IPS-18a (cell line): ENCODE measurements around the gene WWP2.

ENCODE experiments used
- H3K27ac ChIP-seq: one replicate; pipeline ENCODE4 v1.5.1; 2013; ENCODE audit warnings: low read length
- H3K27me3 ChIP-seq: one replicate; pipeline ENCODE4 v1.6.1; 2013; ENCODE audit warnings: mild to moderate bottlenecking, low read length; ENCODE audit not compliant: control insufficient read depth, insufficient read depth
- H3K36me3 ChIP-seq: one replicate; pipeline ENCODE4 v1.6.1; 2013; ENCODE audit warnings: low read depth, low read length; ENCODE audit not compliant: control insufficient read depth
- H3K4me1 ChIP-seq: one replicate; pipeline ENCODE4 v1.6.1; 2013; ENCODE audit warnings: low read depth, low read length; ENCODE audit not compliant: control insufficient read depth
- H3K4me3 ChIP-seq: one replicate; pipeline ENCODE4 v1.5.1; 2013; ENCODE audit warnings: low read length
- H3K9ac ChIP-seq: one replicate; pipeline ENCODE4 v1.6.1; 2013; ENCODE audit warnings: mild to moderate bottlenecking, low read length, moderate library complexity
- H3K9me3 ChIP-seq: one replicate; pipeline ENCODE4 v1.6.1; 2013; ENCODE audit warnings: low read depth, low read length; ENCODE audit not compliant: control insufficient read depth

The WWP2 gene

DNA sequence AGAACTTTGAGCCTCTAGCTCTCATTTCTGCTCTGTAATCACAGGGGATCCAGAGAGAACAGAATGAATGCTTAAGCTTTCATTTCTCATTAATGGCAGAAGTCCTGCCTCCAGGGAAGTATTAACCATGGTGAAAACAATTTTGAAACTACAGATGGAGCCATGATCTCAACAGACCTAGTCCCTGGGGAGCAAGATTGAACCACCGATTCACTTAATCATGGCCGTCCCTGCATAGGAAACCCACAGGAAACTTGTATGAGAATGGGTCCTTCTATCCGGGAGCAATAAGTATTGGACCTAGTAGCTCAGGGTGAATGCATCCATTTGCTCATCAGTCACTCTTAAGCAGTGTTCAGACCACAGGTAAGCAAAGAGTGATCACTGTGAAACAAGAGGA is 148.8 kb downstream of the WWP2 start:
- no peak overlapping the region for H3K27ac ChIP-seq
- no peak overlapping the region for H3K4me3 ChIP-seq
- no peaks in the 10 kb centered on the region for H3K27me3 ChIP-seq
- H3K36me3 ChIP-seq: peaks cover 4% of the 10 kb centered on the region
- H3K9me3 ChIP-seq: no peaks in the 10 kb centered on the region
- H3K4me1 ChIP-seq: no peaks in the 10 kb centered on the region
- no peak overlapping the region for H3K9ac ChIP-seq

DNA sequence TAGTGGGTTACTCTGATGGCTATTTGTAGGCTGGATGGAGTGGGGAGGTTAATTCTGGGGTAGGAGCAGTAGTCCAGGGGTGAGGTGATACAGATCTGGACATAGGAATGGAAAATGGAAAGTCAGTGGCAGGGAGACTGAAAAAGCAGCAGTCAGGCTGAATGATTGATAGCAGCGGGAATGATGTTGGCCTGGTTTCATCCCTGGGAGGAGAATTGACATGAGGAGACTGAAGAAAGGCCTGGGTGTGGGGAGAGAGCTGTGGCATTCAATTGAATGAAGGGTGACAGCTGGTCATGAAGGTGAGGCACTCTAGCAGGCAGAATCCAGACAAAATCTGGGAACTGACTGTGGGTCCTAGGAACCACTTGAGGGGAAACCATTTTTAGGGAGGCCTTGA is 154.3 kb downstream of the WWP2 start:
- no peak overlapping the region for H3K4me3 ChIP-seq
- H3K36me3 ChIP-seq: no peaks in the 10 kb centered on the region
- no peak overlapping the region for H3K27ac ChIP-seq

GRCh38 chr16:69917311-69917710 is 155.2 kb downstream of the WWP2 start:
- no peak overlapping the region for H3K4me3 ChIP-seq
- H3K27me3 ChIP-seq: no peaks in the 10 kb centered on the region
- no peaks in the 10 kb centered on the region for H3K36me3 ChIP-seq
- H3K4me1 ChIP-seq: peaks cover 7% of the 10 kb centered on the region
- no peaks in the 10 kb centered on the region for H3K9me3 ChIP-seq
- H3K27ac ChIP-seq: no peak overlapping the region
- no peak overlapping the region for H3K9ac ChIP-seq

More for the DNA sequence above, 154.3 kb downstream of the WWP2 start:
- no peaks in the 10 kb centered on the region for H3K27me3 ChIP-seq
- peaks cover 7% of the 10 kb centered on the region for H3K4me1 ChIP-seq
- H3K9ac ChIP-seq: no peak overlapping the region
- H3K9me3 ChIP-seq: no peaks in the 10 kb centered on the region

- no peaks in the 10 kb centered on the region for H3K36me3 ChIP-seq
- peak overlapping the region; percentile 4 for H3K9ac ChIP-seq
- H3K9me3 ChIP-seq: no peaks in the 10 kb centered on the region
- H3K27ac ChIP-seq: peak overlapping the region; percentile 27
- no peak overlapping the region for H3K4me3 ChIP-seq
- no peaks in the 10 kb centered on the region for H3K27me3 ChIP-seq
- peaks cover 7% of the 10 kb centered on the region for H3K4me1 ChIP-seq
Observed at GRCh38 chr16:69917739-69918138, 155.6 kb downstream of the WWP2 start.

- H3K9me3 ChIP-seq: no peaks in the 10 kb centered on the region
- peak overlapping the region; percentile 4 for H3K9ac ChIP-seq
- H3K27me3 ChIP-seq: no peaks in the 10 kb centered on the region
- no peaks in the 10 kb centered on the region for H3K36me3 ChIP-seq
- H3K4me3 ChIP-seq: no peak overlapping the region
- peak overlapping the region; percentile 27 for H3K27ac ChIP-seq
- H3K4me1 ChIP-seq: peaks cover 7% of the 10 kb centered on the region
Observed at GRCh38 chr16:69918241-69918640, 156.1 kb downstream of the WWP2 start.

DNA sequence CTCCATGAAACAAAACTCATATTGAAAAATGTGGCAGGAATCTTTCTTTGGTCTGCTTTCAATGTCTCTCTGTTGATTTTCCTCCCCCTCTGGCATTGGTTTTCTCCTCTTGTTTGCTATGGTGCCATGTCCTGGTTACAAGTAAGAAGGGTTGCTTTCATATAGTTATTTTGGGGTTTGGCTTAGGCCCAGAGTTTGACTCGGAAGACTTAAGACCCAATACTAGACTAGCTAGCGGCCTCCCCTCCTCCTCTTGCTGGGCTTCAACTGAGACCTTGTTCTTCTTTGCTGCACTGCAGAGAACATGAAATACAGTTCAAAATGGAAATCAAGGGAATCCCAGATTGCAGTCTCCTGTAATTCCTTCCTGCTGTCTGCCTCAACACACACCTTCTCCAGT is 159.0 kb downstream of the WWP2 start:
- Histone ChIP-seq H3K27me3 (no peaks in the 10 kb centered on the region), H3K36me3 (no peaks in the 10 kb centered on the region), H3K9me3 (no peaks in the 10 kb centered on the region), H3K27ac (no peak overlapping the region), H3K4me1 (peaks cover 12% of the 10 kb centered on the region), H3K4me3 (no peak overlapping the region), H3K9ac (no peak overlapping the region)

DNA sequence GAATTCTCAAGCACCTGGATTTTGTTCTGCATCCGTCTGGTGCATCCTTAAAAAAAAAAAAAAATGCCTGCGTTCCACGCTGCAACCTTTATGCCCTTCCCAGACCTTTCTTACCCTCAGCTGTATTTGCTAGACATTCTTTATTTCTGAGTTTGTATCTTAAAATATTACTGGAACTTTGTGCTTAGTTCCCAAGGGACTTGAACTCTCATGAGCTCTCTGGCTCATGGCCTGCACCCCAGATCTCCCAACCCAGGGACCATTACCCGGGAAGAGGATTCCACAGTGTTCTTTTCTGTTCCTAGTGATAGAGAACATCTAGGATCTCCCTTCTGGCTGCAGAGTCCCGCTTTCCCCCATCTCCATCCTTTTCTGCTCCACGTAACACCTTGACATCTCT is 160.1 kb downstream of the WWP2 start:
- Histone ChIP-seq H3K27ac (no peak overlapping the region), H3K27me3 (no peaks in the 10 kb centered on the region), H3K4me1 (peaks cover 12% of the 10 kb centered on the region), H3K9ac (no peak overlapping the region), H3K4me3 (no peak overlapping the region), H3K36me3 (no peaks in the 10 kb centered on the region), H3K9me3 (no peaks in the 10 kb centered on the region)

- no peak overlapping the region for H3K27ac ChIP-seq
- no peak overlapping the region for H3K9ac ChIP-seq
- H3K36me3 ChIP-seq: no peaks in the 10 kb centered on the region
- H3K4me1 ChIP-seq: peaks cover 5% of the 10 kb centered on the region
- H3K9me3 ChIP-seq: no peaks in the 10 kb centered on the region
- no peaks in the 10 kb centered on the region for H3K27me3 ChIP-seq
- no peak overlapping the region for H3K4me3 ChIP-seq
Observed at GRCh38 chr16:69924041-69924775, 162.1 kb downstream of the WWP2 start.

DNA sequence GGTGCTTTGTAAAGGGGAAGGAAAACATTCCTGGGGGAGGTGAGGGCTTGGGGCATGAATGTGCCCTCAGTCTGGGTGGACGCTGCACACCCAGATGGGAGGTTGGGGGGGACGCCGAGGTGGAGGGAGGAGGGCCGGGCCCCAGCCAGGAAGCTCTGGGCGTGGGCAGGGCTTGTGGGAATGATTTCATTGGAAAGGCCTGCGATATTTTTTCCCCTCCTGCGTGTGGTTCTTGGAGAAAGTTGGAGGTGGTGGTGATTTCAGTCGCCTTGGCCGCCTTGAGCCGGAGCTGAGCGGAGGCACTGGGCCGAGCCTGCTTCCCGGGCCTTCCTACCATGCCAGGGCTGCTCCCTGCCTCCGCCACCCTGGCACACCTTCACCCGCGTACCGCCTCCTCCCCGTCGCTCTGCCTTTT is 162.7 kb downstream of the WWP2 start:
- Histone ChIP-seq H3K4me1 (peaks cover 5% of the 10 kb centered on the region), H3K27ac (no peak overlapping the region), H3K27me3 (no peaks in the 10 kb centered on the region), H3K4me3 (no peak overlapping the region), H3K9me3 (no peaks in the 10 kb centered on the region), H3K36me3 (no peaks in the 10 kb centered on the region), H3K9ac (no peak overlapping the region)

GRCh38 chr16:69925311-69925710 is 163.2 kb downstream of the WWP2 start:
- Histone ChIP-seq H3K4me1 (peaks cover 5% of the 10 kb centered on the region), H3K9me3 (no peaks in the 10 kb centered on the region), H3K4me3 (no peak overlapping the region), H3K36me3 (no peaks in the 10 kb centered on the region), H3K27me3 (no peaks in the 10 kb centered on the region), H3K27ac (no peak overlapping the region), H3K9ac (no peak overlapping the region)

- H3K27ac ChIP-seq: no peak overlapping the region
- H3K27me3 ChIP-seq: no peaks in the 10 kb centered on the region
- H3K36me3 ChIP-seq: no peaks in the 10 kb centered on the region
- H3K4me1 ChIP-seq: peaks cover 5% of the 10 kb centered on the region
- H3K9ac ChIP-seq: no peak overlapping the region
- H3K4me3 ChIP-seq: no peak overlapping the region
- no peaks in the 10 kb centered on the region for H3K9me3 ChIP-seq
Observed at GRCh38 chr16:69926241-69926640, 164.1 kb downstream of the WWP2 start.

- Histone ChIP-seq H3K27ac (no peak overlapping the region), H3K27me3 (no peaks in the 10 kb centered on the region), H3K4me3 (no peak overlapping the region), H3K4me1 (peaks cover 5% of the 10 kb centered on the region), H3K9ac (no peak overlapping the region), H3K36me3 (no peaks in the 10 kb centered on the region), H3K9me3 (no peaks in the 10 kb centered on the region)
Observed at GRCh38 chr16:69927056-69927757, 165.1 kb downstream of the WWP2 start.
